GM13977 (cell line): ENCODE measurements around the gene ZNF718.
"Not testable (repeated sequence)": the region's sequence is repeated elsewhere in the genome, so short reads cannot be mapped to it uniquely, and the experiment has no call there.

Experiments
- DNase-seq: peaks from one replicate; pipeline ENCODE4 v3.0.0; 2012; ENCODE audit warnings: low spot score
- CTCF ChIP-seq: IDR thresholded peaks from 2 replicates; pipeline ENCODE4 v1.5.1; 2012; ENCODE audit warnings: mild to moderate bottlenecking, control low read depth; ENCODE audit not compliant: insufficient read depth; ENCODE audit errors: extremely low read depth, missing control alignments
- in situ Hi-C: fragments of 300-500 bp; cut with MboI; formaldehyde crosslinking; loops from one replicate; pipeline ENCODE4 v1.12.0; 2022; ENCODE audit warnings: low sequenced_read_pairs, low pct_unique_long_range_greater_than_20kb, mixed read lengths, inconsistent platforms; ENCODE audit not compliant: unreplicated experiment

The ZNF718 gene

GRCh38 chr4:211033-211511, 86.8 kb downstream of the ZNF718 start:
- no peak for TF ChIP-seq CTCF
- no peak for DNase-seq
- in situ Hi-C loops = no loop called here

- no peak for DNase-seq
- in situ Hi-C loops = no loop called here
- no peak for TF ChIP-seq CTCF
These were observed 88.3 kb downstream of the ZNF718 start for GRCh38 chr4:212438-213188.

- DNase-seq, in situ Hi-C loops: not testable (repeated sequence)
These were observed 88.9 kb downstream of the ZNF718 start for GRCh38 chr4:213189-213535.
